B cell (primary cell): ENCODE results near the gene SLC36A4. TPM values are rescaled to one million over a fixed set of nuclear protein-coding genes. Genes with fewer than 3 reads are reported as not detected.

Experiments
- ATAC-seq: fragments of 200-7000 bp; cut with Tn5 transposase; one replicate; pipeline ENCODE4 v1.10.0; 2021; ENCODE audit warnings: low read depth, mild to moderate bottlenecking, moderate number of reproducible peaks, moderate library complexity
- CTCF ChIA-PET: fragments of 350-600 bp; sonication (Branson Sonifier 250); formaldehyde crosslinking; loops from one replicate; lab custom pipeline; 2021; ENCODE audit warnings: antibody characterized with exemption, inconsistent platforms; lab: Charles Lee
- POLR2A ChIA-PET: fragments of 350-600 bp; sonication (Branson Sonifier 250); formaldehyde crosslinking; loops from one replicate; lab custom pipeline; 2021; ENCODE audit warnings: antibody characterized with exemption; lab: Charles Lee
- DNase-seq: peaks from one replicate; pipeline ENCODE4 v3.0.0; 2013
- H2AFZ ChIP-seq: 2 replicates; pipeline ENCODE4 v1.6.1; 2012; ENCODE audit warnings: mild to moderate bottlenecking, low read depth, low read length; ENCODE audit not compliant: insufficient read depth, poor library complexity, severe bottlenecking
- H3K27ac ChIP-seq, 2 donors: 1 replicate in 1 of 2; 2 replicates in 1 of 2; pipeline ENCODE4 v1.5.1; 2012 to 2013; ENCODE audit warnings: low read length in 2 of 2, mild to moderate bottlenecking in 2 of 2, moderate library complexity in 1 of 2
- H3K27me3 ChIP-seq, 4 experiments: fragments of 200-600 bp in 1 of 4; sonication (generic) in 1 of 4; replicated peaks in 1 of 4; 1 replicate in 2 of 4; 2 replicates in 2 of 4; pipeline versions ENCODE4 v1.6.1 to v1.7.0; 2013 to 2016; ENCODE audit warnings: low read length in 3 of 4, mild to moderate bottlenecking in 2 of 4, mixed read lengths in 1 of 4, moderate library complexity in 1 of 4; ENCODE audit not compliant: insufficient read depth in 4 of 4, control insufficient read depth in 3 of 4; ENCODE audit errors: control extremely low read depth in 1 of 4
- H3K36me3 ChIP-seq, 2 experiments: replicated peaks in 1 of 2; 1 replicate in 1 of 2; 2 replicates in 1 of 2; pipeline versions ENCODE4 v1.6.1 to v1.7.1; 2013; ENCODE audit warnings: low read length in 1 of 2; ENCODE audit not compliant: insufficient read depth in 2 of 2, control insufficient read depth in 1 of 2; ENCODE audit errors: control extremely low read depth in 1 of 2, extremely low read depth in 1 of 2
- H3K4me1 ChIP-seq, 2 donors: fragments of 200-600 bp in 1 of 2; sonication (generic) in 1 of 2; 1 replicate in 1 of 2; 2 replicates in 1 of 2; pipeline versions ENCODE4 v1.5.1 to v1.6.1; 2013 to 2017; ENCODE audit warnings: low read length in 2 of 2; ENCODE audit not compliant: control insufficient read depth in 2 of 2, insufficient read depth in 2 of 2
- H3K4me2 ChIP-seq: replicated peaks from 2 replicates; pipeline ENCODE3; 2012; ENCODE audit warnings: mild to moderate bottlenecking, low read depth, low read length; ENCODE audit not compliant: poor library complexity, severe bottlenecking
- H3K4me3 ChIP-seq, 5 experiments: fragments of 200-600 bp in 1 of 5; sonication (generic) in 1 of 5; 1 replicate in 3 of 5; 2 replicates in 2 of 5; pipeline versions ENCODE4 v1.5.1 to v1.7.0; 2011 to 2016; ENCODE audit warnings: low read length in 4 of 5, mild to moderate bottlenecking in 4 of 5, low read depth in 2 of 5, control low read depth in 1 of 5, moderate library complexity in 1 of 5; ENCODE audit not compliant: insufficient read depth in 1 of 5; ENCODE audit errors: control extremely low read depth in 1 of 5, extremely low read depth in 1 of 5
- H3K79me2 ChIP-seq: fragments of 200-600 bp; sonication (generic); one replicate; pipeline ENCODE4 v1.6.0; 2016; ENCODE audit warnings: low read length; ENCODE audit not compliant: control insufficient read depth, insufficient read depth
- H3K9ac ChIP-seq: fragments of 200-600 bp; sonication (generic); 2 replicates; pipeline ENCODE4 v1.6.1; 2017; ENCODE audit warnings: mild to moderate bottlenecking, low read length, moderate library complexity
- H3K9me3 ChIP-seq, 3 donors: one replicate each; pipeline versions ENCODE4 v1.6.1 to v1.7.1; 2013; ENCODE audit warnings: low read length in 2 of 3; ENCODE audit not compliant: control insufficient read depth in 2 of 3, insufficient read depth in 1 of 3; ENCODE audit errors: control extremely low read depth in 1 of 3
- H4K20me1 ChIP-seq: 2 replicates; pipeline ENCODE4 v1.6.0; 2012; ENCODE audit warnings: mild to moderate bottlenecking, low read length; ENCODE audit not compliant: insufficient read depth, control insufficient read depth, poor library complexity, severe bottlenecking
- H3K27ac Mint-ChIP-seq: one replicate; pipeline ENCODE4 v1.8.0; 2021; ENCODE audit warnings: mixed read lengths
- H3K27me3 Mint-ChIP-seq: one replicate; pipeline ENCODE4 v1.8.0; 2021; ENCODE audit warnings: mixed read lengths
- H3K4me1 Mint-ChIP-seq: one replicate; pipeline ENCODE4 v1.8.0; 2021; ENCODE audit warnings: mixed read lengths
- H3K4me3 Mint-ChIP-seq: one replicate; pipeline ENCODE4 v1.8.0; 2021; ENCODE audit warnings: mixed read lengths
- H3K9me3 Mint-ChIP-seq: one replicate; pipeline ENCODE4 v1.8.0; 2022; ENCODE audit warnings: mixed read lengths; ENCODE audit not compliant: insufficient read depth
- CTCF ChIP-seq: fragments of 200-600 bp; IDR thresholded peaks from one replicate; pipeline ENCODE4 v1.8.0; 2022; ENCODE audit warnings: antibody characterized with exemption, mild to moderate bottlenecking
- EZH2 ChIP-seq: IDR thresholded peaks from 2 replicates; pipeline ENCODE4 v1.6.1; 2012; ENCODE audit warnings: borderline replicate concordance, low read depth, mild to moderate bottlenecking, moderate library complexity, low read length; ENCODE audit not compliant: insufficient read depth, poor library complexity, severe bottlenecking
- WGBS: methylation state at CpG from one replicate; pipeline ENCODE4 v1.1.5; 2013; ENCODE audit warnings: missing lambda C conversion rate; ENCODE audit not compliant: insufficient coverage; 5-methylcytosine and 5-hydroxymethylcytosine counted together
- intact Hi-C: fragments of 100-400 bp; cut with micrococcal nuclease; formaldehyde crosslinking; loops from one replicate; pipeline ENCODE4 v1.10.0; 2022
- polyA plus RNA-seq: library from polyadenylated mRNA; depleted of rRNA; stranded (reverse); fragments of >200 nt; gene quantifications from 2 replicates; pipeline ENCODE4 v1.2.3, GENCODE V29; 2012
- total RNA-seq, 2 donors: library from RNA; stranded (reverse); fragments of 120-200 nt in 1 of 2; gene quantifications; 1 replicate in 1 of 2; 2 replicates in 1 of 2; pipeline versions ENCODE4 v1.2.3 to v1.2.4, GENCODE V29; 2013 to 2022

SLC36A4 gene
- total and polyA plus RNA-seq, 2 donors (not counting 1 experiment from before 2014, with no cell fraction given): 8.6 to 28.2 TPM

- H3K9ac ChIP-seq: no peak overlapping the region
- H3K27me3 ChIP-seq: peaks cover 0 to 2% (median 0%) of the 10 kb centered on the region in 4 experiments
- H3K9me3 ChIP-seq: no peaks in the 10 kb centered on the region
- no peak overlapping the region for H3K27ac ChIP-seq
- 100% methylated on average over 1 of the region's 2 CpGs for whole genome bisulfite sequencing
- H2AFZ ChIP-seq: no peak overlapping the region
- CTCF ChIA-PET: no interaction called here
- TF ChIP-seq EZH2: no peak
- no peak for TF ChIP-seq CTCF
- Mint-ChIP-seq H3K9me3 (no peaks in the 10 kb centered on the region), H3K4me1 (no peaks in the 10 kb centered on the region), H3K27me3 (peaks cover 11% of the 10 kb centered on the region), H3K27ac (no peak overlapping the region), H3K4me3 (no peak overlapping the region)
- no peaks in the 10 kb centered on the region for H3K4me1 ChIP-seq
- intact Hi-C loops: no loop called here
- H4K20me1 ChIP-seq: no peaks in the 10 kb centered on the region
- DNase-seq: no peak
- no peak overlapping the region for H3K4me3 ChIP-seq
- H3K36me3 ChIP-seq: no peaks in the 10 kb centered on the region
- no peak for ATAC-seq
- POLR2A ChIA-PET: no interaction called here
- H3K79me2 ChIP-seq: no peaks in the 10 kb centered on the region
- H3K4me2 ChIP-seq: no peak overlapping the region
Measured at GRCh38 chr11:93122535-93123235, 75.1 kb downstream of the SLC36A4 start.

GRCh38 chr11:93118276-93118675 is 79.5 kb downstream of the SLC36A4 start:
- ChIA-PET POLR2A (no interaction called here), CTCF (no interaction called here)
- Mint-ChIP-seq H3K4me1 (no peaks in the 10 kb centered on the region), H3K9me3 (no peaks in the 10 kb centered on the region), H3K27me3 (peaks cover 16% of the 10 kb centered on the region), H3K27ac (no peak overlapping the region), H3K4me3 (no peak overlapping the region)
- no peaks in the 10 kb centered on the region for H3K4me1 ChIP-seq
- no peak overlapping the region for H3K27ac ChIP-seq
- H3K4me3 ChIP-seq: no peak overlapping the region
- H4K20me1 ChIP-seq: no peaks in the 10 kb centered on the region
- H2AFZ ChIP-seq: no peak overlapping the region
- H3K27me3 ChIP-seq: no peaks in the 10 kb centered on the region
- no peaks in the 10 kb centered on the region for H3K9me3 ChIP-seq
- no peak overlapping the region for H3K4me2 ChIP-seq
- ATAC-seq (no peak), DNase-seq (no peak)
- H3K9ac ChIP-seq: no peak overlapping the region
- H3K36me3 ChIP-seq: no peaks in the 10 kb centered on the region
- TF ChIP-seq EZH2 (no peak), CTCF (no peak)
- intact Hi-C loops: no loop called here
- no peaks in the 10 kb centered on the region for H3K79me2 ChIP-seq
